Breast epithelium (tissue), 4 donors: ENCODE results near the gene HMGB1. TPM values are rescaled to one million over a fixed set of nuclear protein-coding genes. Genes with fewer than 3 reads are reported as not detected.

Experiments
- DNase-seq, 2 donors: peaks; one replicate each; pipeline ENCODE4 v3.0.0-alpha.2; 2019; ENCODE audit warnings: low spot score in 2 of 2
- H3K27ac ChIP-seq, 2 donors: fragments of 200-600 bp; sonication (generic) in 1 of 2; one replicate each; pipeline ENCODE4 v1.5.1; 2016 to 2019; ENCODE audit warnings: mild to moderate bottlenecking in 1 of 2
- H3K27me3 ChIP-seq, 2 donors: fragments of 200-600 bp; sonication (generic) in 1 of 2; one replicate each; pipeline versions ENCODE4 v1.5.1 to v1.6.0; 2017 to 2019; ENCODE audit warnings: control low read depth in 1 of 2, mild to moderate bottlenecking in 1 of 2
- H3K36me3 ChIP-seq: fragments of 200-600 bp; one replicate; pipeline ENCODE4 v1.5.1; 2019
- H3K4me1 ChIP-seq, 2 donors: fragments of 200-600 bp; sonication (generic); one replicate each; pipeline ENCODE4 v1.5.1; 2016 to 2019; ENCODE audit warnings: control low read depth in 1 of 2
- H3K4me3 ChIP-seq, 3 donors: fragments of 200-600 bp; sonication (generic); 1 replicate in 2 of 3; 2 replicates in 1 of 3; pipeline ENCODE4 v1.5.1; 2016 to 2019; ENCODE audit warnings: mild to moderate bottlenecking in 3 of 3, moderate library complexity in 2 of 3
- H3K9me3 ChIP-seq, 2 donors: fragments of 200-600 bp; sonication (generic) in 1 of 2; one replicate each; pipeline ENCODE4 v1.5.1; 2016 to 2019; ENCODE audit warnings: control low read depth in 1 of 2
- CTCF ChIP-seq, 3 donors: fragments of 450-650 bp; IDR thresholded peaks; one replicate each; pipeline ENCODE4 v1.5.1; 2016 to 2017; ENCODE audit warnings: antibody characterized with exemption in 3 of 3, mild to moderate bottlenecking in 3 of 3, moderate library complexity in 3 of 3
- POLR2A ChIP-seq: fragments of 450-650 bp; IDR thresholded peaks from one replicate; pipeline ENCODE4 v1.6.1; 2016; ENCODE audit warnings: antibody characterized with exemption, mild to moderate bottlenecking, moderate library complexity
- POLR2AphosphoS5 ChIP-seq, 3 donors: sonication (generic); formaldehyde crosslinking; IDR thresholded peaks; one replicate each; pipeline ENCODE4 v1.6.1; 2017; ENCODE audit warnings: antibody characterized with exemption in 3 of 3
- intact Hi-C: fragments of 100-400 bp; cut with DNase I; formaldehyde crosslinking; loops from one replicate; pipeline ENCODE4 v1.15.1; 2023; ENCODE audit warnings: low total_unique reads
- total RNA-seq, 3 donors: library from RNA; depleted of rRNA; stranded (reverse); fragments of >200 nt; gene quantifications; one replicate each; pipeline ENCODE4 v1.1.0, GENCODE V29; 2016

Gene HMGB1
- total RNA-seq, 3 donors from 2014 or later: 185 to 269 (median 262) TPM

- TF ChIP-seq CTCF (IDR thresholded peaks at IDR 0.05) (no peak), POLR2AphosphoS5 (IDR thresholded peaks at IDR 0.05) (no peak), POLR2A (no peak)
- H3K27me3 ChIP-seq: no peaks in the 10 kb centered on the region
- no peaks in the 10 kb centered on the region for H3K9me3 ChIP-seq
- no peak for DNase-seq
- no peak overlapping the region for H3K4me3 ChIP-seq
- H3K4me1 ChIP-seq: peaks cover 0 to 8% of the 10 kb centered on the region in 2 donors
- H3K36me3 ChIP-seq: no peaks in the 10 kb centered on the region
- H3K27ac ChIP-seq: no peak overlapping the region
- intact Hi-C loops: loop anchor here (10.0 kb wide), 2 partner anchors 148 to 332 kb away; partner anchors contain the start of gene USPL1
Observed at GRCh38 chr13:30466841-30467252, 1.1 kb upstream of the HMGB1 start.

- no peak for DNase-seq
- Histone ChIP-seq H3K9me3 (no peaks in the 10 kb centered on the region), H3K36me3 (no peaks in the 10 kb centered on the region), H3K4me3 (peak overlapping the region in 1 of 3 donors; percentile 89), H3K27me3 (no peaks in the 10 kb centered on the region), H3K4me1 (peaks cover 0 to 8% of the 10 kb centered on the region in 2 donors), H3K27ac (no peak overlapping the region)
- TF ChIP-seq POLR2A: no peak
- TF ChIP-seq CTCF (IDR thresholded peaks at IDR 0.05): no peak
- TF ChIP-seq POLR2AphosphoS5 (IDR thresholded peaks at IDR 0.05): no peak
- intact Hi-C loops: loop anchor here (10.0 kb wide), 2 partner anchors 148 to 332 kb away; partner anchors contain the start of gene USPL1
Observed at GRCh38 chr13:30466358-30466714, 600 bp upstream of the HMGB1 start.

- H3K4me1 ChIP-seq: peaks cover 0 to 8% of the 10 kb centered on the region in 2 donors
- no peaks in the 10 kb centered on the region for H3K36me3 ChIP-seq
- H3K9me3 ChIP-seq: no peaks in the 10 kb centered on the region
- peak overlapping the region; percentile 99 for H3K27ac ChIP-seq
- no peak for DNase-seq
- H3K27me3 ChIP-seq: no peaks in the 10 kb centered on the region
- intact Hi-C loops: loop anchor here (10.0 kb wide), 2 partner anchors 150 to 330 kb away; partner anchors contain the start of gene USPL1
- peak overlapping the region; percentile 89 to 98 (median 93) for H3K4me3 ChIP-seq
- TF ChIP-seq CTCF (IDR thresholded peaks at IDR 0.05) (no peak), POLR2AphosphoS5 (IDR thresholded peaks at IDR 0.05) (no peak), POLR2A (no peak)
Observed at GRCh38 chr13:30465343-30465592, 468 bp downstream of the HMGB1 start.

GRCh38 chr13:30464496-30465342 is 1.0 kb downstream of the HMGB1 start:
- TF ChIP-seq POLR2AphosphoS5 (IDR thresholded peaks at IDR 0.05) (peak in 1 of 3 donors; percentile 13), CTCF (IDR thresholded peaks at IDR 0.05) (no peak)
- intact Hi-C loops: loop anchor here (10.0 kb wide), 2 partner anchors 150 to 330 kb away; partner anchors contain the start of gene USPL1
- peak; percentile 61 to 65 for DNase-seq
- Histone ChIP-seq H3K4me1 (peaks cover 0 to 8% of the 10 kb centered on the region in 2 donors), H3K27me3 (no peaks in the 10 kb centered on the region), H3K4me3 (peak overlapping the region; percentile 72 to 93 (median 84)), H3K9me3 (no peaks in the 10 kb centered on the region), H3K36me3 (no peaks in the 10 kb centered on the region), H3K27ac (peak overlapping the region; percentile 98 to 99)

- TF ChIP-seq POLR2AphosphoS5 (IDR thresholded peaks at IDR 0.05) (peak in 2 of 3 donors; percentile 36 to 50), POLR2A (no peak)
- intact Hi-C loops: loop anchor here (10.0 kb wide), 2 partner anchors 151 to 329 kb away; partner anchors contain the start of gene USPL1
- peak; percentile 48 to 54 for DNase-seq
Observed at GRCh38 chr13:30463787-30464495, 1.8 kb downstream of the HMGB1 start.

More at GRCh38 chr13:30463787-30464495, 1.8 kb downstream of the HMGB1 start:
- Histone ChIP-seq H3K9me3 (no peaks in the 10 kb centered on the region), H3K36me3 (no peaks in the 10 kb centered on the region), H3K4me3 (peak overlapping the region; percentile 58 to 84 (median 72)), H3K27me3 (no peaks in the 10 kb centered on the region), H3K4me1 (peaks cover 0 to 8% of the 10 kb centered on the region in 2 donors), H3K27ac (peak overlapping the region; percentile 98 to 99)
